Right renal pelvis (tissue), 4 donors: ENCODE data around the gene DSPP. TPM values are rescaled to one million over a fixed set of nuclear protein-coding genes. Genes with fewer than 3 reads are reported as not detected.
"Not testable (repeated sequence)": the region's sequence is repeated elsewhere in the genome, so short reads cannot be mapped to it uniquely, and the experiment has no call there.

Experiments used
- DNase-seq, 4 donors: peaks; one replicate each; pipeline ENCODE4 v3.0.0-alpha.2; 2013; ENCODE audit warnings: low read depth in 4 of 4, low spot score in 3 of 4, missing footprints in 1 of 4
- polyA plus RNA-seq, 4 donors: library from polyadenylated mRNA; unstranded; fragments of 120-200 nt; gene quantifications; one replicate each; pipeline ENCODE4 v1.2.1, GENCODE V29; 2013; ENCODE audit not compliant: insufficient read length in 4 of 4

Gene DSPP
- polyA plus RNA-seq = not detected

GRCh38 chr4:87608229-87608628 lies at the start of gene DSPP:
DSPP (plus strand) TSS chr4:87608529; CDS start chr4:87610909, 2,380 bp downstream.
- DNase-seq = no peak

DNA sequence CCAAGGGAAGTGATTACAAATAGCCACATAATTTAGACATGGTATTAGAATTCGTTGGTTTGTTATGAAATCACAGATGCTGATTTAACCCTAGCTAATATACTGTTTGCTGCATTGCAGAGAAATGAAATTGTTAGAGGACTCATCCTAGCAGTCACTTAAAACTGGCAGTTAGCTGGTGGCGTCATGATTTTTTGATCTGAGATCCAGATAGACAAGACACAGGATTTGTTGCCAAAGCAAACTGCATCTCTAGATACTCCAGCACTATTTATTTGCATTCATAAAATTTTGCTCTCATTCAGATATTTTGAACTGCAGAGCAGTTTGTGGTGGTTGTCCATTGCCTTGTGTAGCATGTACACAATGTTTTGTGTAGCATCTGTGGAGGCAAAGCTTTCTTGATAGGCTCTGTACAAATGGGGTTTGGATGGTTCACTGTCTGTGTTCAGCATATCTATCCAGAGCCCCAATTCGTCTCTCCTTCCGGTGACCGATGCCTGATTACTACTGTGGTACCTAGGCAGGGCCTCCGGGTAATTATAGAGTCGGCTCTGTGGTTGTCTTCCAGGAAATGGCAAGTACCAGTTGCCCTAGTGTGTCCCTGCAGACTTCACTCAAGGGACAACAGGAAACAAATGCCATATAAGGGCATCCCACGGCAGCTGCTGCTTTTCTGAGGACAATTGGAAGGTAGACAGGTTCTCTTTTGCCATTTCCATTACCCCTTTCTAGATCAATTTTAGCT lies 49.1 kb upstream of the DSPP start:
- no peak for DNase-seq

DNA sequence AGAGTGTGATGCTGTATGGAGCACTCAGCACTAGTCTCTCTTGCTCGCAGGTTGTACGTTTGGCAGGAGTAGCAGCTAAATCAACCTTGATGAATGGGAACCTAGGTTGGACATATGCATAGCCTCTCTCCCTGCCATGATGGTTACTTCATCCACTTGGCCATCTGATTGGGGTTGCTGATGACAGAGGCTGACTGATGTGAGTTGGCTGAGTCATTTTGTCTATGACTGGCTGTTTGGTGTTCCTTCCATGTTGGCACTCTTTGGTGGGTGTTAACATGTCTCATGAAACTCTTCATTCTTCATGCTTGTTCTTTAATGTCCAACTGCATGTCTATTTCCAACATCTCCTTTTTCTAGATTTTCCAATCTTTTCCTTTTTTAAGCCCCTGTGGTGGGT lies 47.5 kb upstream of the DSPP start:
- DNase-seq = no peak

DNA sequence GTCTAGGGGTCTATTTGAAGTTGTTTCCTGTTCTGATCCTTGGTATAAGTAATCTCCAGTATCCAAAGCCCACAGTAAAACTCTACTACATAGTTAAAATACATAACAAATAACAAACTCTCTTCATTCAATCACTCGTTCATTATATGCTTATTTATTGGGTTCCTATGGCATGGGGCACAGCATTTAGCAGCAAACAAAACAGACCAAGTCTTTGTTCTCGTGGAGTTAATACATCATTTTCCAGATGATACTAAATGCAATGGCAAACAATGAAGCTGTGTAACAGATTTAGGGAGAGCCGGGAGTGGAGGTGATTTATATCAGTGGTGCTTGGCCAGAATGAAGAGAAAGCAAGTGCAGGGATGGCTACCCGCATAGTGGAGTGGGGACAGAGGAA lies 42.6 kb upstream of the DSPP start:
- DNase-seq = no peak

GRCh38 chr4:87566276-87566675 lies 42.1 kb upstream of the DSPP start:
- DNase-seq = no peak

DNA sequence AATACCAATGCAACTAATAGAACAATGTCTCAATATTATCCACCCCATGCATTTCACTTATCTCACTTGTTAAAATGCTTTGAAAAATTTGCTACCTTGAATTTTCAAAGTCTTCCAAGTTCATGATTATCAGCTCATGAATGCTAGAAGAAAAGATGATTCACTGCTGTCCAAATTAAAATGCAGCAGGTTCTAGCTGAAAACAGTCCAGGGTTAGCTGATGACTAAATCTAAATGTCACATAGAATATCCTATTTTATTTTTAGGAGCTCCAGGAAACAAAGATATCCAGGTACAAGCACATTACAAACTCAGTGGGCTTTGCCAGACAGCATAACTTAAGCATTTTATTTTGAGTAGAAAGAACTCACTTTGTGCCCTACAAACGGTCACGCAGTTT lies 41.1 kb upstream of the DSPP start:
- DNase-seq = no peak

DNA sequence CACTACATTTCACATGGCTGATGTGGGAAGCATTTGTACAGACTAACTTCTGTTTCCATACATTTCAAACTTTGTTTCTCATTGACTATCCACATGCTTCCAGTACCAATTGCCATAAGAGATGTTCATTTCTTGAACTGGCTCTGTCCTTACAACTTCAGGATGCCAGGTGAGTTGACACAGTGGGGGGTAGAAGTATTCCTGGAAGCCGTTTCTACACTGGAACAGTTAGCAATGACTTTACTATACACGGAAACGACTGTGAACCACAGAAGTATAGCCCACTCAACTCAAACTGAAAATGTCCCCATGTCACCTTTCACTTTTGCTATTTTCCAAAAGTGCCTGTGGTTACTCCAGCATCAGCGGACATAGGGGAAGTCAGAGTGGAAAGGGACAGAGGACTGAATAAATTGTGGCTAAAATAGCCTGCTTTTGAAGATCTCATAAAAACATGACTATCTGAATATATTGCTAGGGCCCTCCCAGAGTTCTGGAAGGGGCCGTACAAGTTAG lies 38.0 kb upstream of the DSPP start:
- DNase-seq = no peak

GRCh38 chr4:87574376-87574775 lies 34.0 kb upstream of the DSPP start:
- DNase-seq = not testable (repeated sequence)

DNA sequence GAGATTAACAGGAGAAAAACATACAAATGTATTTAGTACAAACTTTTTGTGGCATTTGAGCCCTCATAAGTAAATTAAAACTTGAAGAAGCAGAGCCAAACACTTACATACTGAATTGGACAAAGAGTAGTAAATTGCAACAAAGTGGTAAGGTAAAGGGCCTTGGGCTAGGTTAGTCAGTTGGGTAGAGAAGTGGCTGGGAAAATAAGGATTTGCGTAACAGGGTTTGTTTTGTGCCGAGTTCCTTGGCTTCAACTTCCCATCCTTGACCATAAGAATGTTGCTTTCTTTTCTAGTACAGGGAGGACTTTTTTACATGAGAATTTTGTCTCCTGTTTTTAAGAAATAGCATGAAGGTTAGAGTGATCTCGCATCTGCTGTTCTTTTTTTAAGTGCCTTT lies 33.3 kb upstream of the DSPP start:
- no peak for DNase-seq

DNA sequence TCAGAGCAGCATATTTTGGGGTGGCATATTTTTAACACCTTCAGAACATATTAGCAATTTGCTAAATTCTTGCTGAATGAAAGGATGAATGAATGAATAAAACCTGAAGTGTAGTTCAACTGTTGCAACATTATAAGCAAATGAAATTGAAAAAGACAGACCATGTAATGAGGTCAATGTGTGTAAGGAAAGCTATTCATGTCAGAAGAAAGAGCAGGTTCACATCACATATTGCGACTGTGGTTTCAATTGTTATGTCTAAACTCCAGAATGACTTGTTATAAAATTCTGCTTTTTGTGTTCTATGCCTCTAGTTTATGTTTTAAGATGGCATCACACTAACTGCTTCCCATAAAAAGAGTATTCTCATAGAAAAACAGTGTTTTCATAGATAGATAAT lies 32.9 kb upstream of the DSPP start:
- DNase-seq = no peak

DNA sequence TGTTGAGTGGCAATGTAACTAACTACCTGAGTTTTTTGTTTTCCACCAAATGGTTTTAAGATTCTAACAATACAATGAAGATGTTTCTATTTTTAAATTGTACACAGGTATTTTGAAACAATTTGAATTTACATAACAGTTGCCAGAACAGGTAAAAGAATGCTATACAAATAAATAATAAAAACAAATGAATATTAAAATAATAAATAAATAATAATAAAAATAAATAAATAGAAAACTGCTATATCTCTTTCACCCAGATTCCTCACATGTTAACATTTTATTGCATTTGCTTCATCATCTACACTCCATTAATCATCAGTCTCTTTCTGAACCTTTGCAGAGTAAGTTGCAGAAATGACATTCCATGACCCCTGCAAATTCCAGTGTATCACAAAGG lies 32.3 kb upstream of the DSPP start:
- no peak for DNase-seq

DNA sequence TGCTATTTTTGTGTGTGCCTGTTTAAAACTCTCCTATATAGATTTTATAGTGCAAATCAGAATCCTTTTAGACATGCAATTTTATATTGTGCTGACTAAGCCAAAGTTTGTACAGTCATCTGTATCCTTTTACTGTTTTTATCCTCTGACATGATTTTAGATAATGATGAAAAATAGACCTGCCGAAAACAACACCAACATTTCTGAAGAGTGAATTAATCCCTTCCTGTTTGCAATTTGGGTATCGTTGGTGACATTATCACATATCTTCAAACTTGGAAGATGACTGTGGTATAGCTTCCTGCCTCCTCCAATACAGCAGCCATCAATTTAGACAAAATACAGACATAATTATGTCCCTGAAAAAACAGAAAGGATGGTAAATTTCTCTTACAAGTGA lies 28.9 kb upstream of the DSPP start:
- no peak for DNase-seq

DNA sequence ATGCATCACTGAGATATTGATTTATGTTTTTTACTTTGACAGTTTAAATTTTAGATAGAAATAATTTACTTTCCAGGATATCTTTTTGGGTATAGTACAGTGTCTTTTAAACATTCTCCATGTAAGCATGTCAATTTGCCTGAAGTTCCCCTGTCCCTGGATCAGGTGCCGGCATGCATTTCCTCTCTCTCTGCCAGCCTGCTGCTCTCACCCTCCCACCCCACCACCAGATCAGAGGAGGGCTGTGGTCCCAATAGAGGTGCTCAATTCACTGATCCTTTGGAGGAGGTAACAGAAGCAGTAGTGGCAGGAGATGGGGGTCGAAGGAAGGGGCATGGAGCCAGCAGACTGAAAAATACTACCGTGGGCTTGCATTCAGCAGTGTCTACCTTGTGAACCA lies 28.3 kb upstream of the DSPP start:
- DNase-seq = no peak

DNA sequence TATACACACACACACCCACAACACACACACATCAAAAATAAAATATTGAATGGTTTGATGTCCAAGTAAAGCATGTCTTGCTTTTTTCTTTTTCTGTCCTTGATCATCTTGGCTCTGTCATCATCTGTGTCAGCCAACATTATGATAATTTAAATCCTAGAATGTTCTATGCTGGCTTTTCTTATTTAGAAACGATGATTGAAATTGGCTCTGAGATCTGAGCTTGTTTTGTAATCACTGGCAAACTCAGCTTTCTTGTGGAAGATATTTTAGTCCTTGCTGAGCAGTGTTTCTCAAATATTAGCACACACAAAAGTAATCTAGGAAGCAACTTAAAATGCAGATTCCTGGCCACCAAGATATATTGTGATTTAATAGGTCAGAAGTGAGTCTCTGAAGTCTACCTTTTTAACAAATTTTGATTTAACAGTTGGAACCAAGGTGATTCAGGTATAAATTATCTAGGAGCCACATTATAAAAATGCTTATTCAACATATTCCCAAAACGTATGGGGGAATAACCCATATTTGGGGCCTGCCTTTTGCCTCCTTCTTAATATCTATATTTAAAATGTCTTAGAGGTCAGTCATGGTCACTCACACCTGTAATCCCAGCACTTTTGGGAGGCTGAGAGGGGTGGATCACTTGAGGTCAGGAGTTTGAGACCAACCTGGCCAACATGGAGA lies 24.0 kb upstream of the DSPP start:
- DNase-seq = no peak

GRCh38 chr4:87589531-87589930 lies 18.8 kb upstream of the DSPP start:
- DNase-seq = no peak

- DNase-seq = no peak
These were observed 16.2 kb upstream of the DSPP start for GRCh38 chr4:87592124-87592523.

GRCh38 chr4:87601361-87601760 lies 7.0 kb upstream of the DSPP start:
- no peak for DNase-seq

DNA sequence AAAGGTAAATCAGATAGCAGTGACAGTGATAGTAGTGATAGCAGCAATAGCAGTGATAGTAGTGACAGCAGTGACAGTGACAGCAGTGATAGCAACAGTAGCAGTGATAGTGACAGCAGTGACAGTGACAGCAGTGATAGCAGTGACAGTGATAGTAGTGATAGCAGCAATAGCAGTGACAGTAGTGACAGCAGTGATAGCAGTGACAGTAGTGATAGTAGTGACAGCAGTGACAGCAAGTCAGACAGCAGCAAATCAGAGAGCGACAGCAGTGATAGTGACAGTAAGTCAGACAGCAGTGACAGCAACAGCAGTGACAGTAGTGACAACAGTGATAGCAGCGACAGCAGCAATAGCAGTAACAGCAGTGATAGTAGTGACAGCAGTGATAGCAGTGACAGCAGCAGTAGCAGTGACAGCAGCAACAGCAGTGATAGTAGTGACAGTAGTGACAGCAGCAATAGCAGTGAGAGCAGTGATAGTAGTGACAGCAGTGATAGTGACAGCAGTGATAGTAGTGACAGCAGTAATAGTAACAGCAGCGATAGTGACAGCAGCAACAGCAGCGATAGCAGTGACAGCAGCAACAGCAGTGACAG lies 6.1 kb downstream of the DSPP start:
- no peak for DNase-seq

DNA sequence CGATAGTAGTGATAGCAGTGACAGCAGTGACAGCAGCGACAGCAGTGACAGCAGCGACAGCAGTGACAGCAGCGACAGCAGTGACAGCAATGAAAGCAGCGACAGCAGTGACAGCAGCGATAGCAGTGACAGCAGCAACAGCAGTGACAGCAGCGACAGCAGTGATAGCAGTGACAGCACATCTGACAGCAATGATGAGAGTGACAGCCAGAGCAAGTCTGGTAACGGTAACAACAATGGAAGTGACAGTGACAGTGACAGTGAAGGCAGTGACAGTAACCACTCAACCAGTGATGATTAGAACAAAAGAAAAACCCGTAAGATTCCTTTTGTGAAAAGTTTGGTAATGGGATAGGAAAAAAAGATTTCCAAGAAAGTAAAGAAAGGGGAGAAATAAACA lies 7.9 kb downstream of the DSPP start:
- DNase-seq = no peak

GRCh38 chr4:87620086-87620485 lies 11.8 kb downstream of the DSPP start:
- DNase-seq = no peak

- no peak for DNase-seq
These were observed 12.2 kb downstream of the DSPP start for GRCh38 chr4:87620491-87620890.

DNA sequence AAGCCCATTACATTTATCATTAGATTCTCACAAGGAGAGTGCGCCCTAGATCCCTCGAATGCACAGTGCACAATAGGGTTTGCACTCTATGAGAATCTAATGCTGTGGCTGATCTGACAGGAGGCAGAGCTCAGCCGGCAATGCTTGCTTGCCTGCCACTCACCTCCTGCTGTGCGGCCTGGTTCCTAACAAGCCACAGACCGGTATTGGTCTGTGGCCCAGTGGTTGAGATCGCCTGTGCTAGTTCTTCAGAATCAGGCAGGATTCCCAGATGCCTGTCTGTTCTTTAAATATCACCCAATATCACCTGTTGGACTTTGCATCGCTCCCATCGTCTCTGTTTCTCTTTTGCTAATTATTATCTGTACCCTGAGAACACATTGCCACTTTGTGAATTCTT lies 14.0 kb downstream of the DSPP start:
- DNase-seq = no peak
